Mucosa of descending colon (tissue), 3 donors: ENCODE results near the gene SUPT20H. TPM values are rescaled to one million over a fixed set of nuclear protein-coding genes. Genes with fewer than 3 reads are reported as not detected.

ENCODE experiments used
- ATAC-seq: fragments of 200-7000 bp; cut with Tn5 transposase; one replicate; pipeline ENCODE4 v1.9.1; 2020; ENCODE audit warnings: mild to moderate bottlenecking, moderate library complexity
- DNase-seq, 3 donors: peaks; one replicate each; pipeline ENCODE4 v3.0.0-alpha.2; 2020
- H3K36me3 ChIP-seq: fragments of 200-600 bp; one replicate; pipeline ENCODE4 v1.8.0; 2021; ENCODE audit warnings: low read depth, mild to moderate bottlenecking
- H3K4me1 ChIP-seq: fragments of 200-600 bp; one replicate; pipeline ENCODE4 v1.8.0; 2021; ENCODE audit warnings: low read depth, mild to moderate bottlenecking
- H3K4me3 ChIP-seq: fragments of 200-600 bp; one replicate; pipeline ENCODE4 v1.8.0; 2021; ENCODE audit warnings: mild to moderate bottlenecking
- H3K9me3 ChIP-seq: fragments of 200-600 bp; one replicate; pipeline ENCODE4 v1.8.0; 2021; ENCODE audit warnings: mild to moderate bottlenecking
- CTCF ChIP-seq: fragments of 200-600 bp; IDR thresholded peaks from one replicate; pipeline ENCODE4 v1.8.0; 2022; ENCODE audit warnings: antibody characterized with exemption, mild to moderate bottlenecking
- intact Hi-C, 2 donors: fragments of 100-400 bp; cut with DNase I in 1 of 2; cut with micrococcal nuclease in 1 of 2; formaldehyde crosslinking; loops; one replicate each; pipeline versions ENCODE4 v1.11.0 to v1.11.1; 2022; cut with DNase I, micrococcal nuclease
- long read RNA-seq, 2 donors: library from polyadenylated mRNA; unstranded; transcript quantifications; one replicate each; pipeline ENCODE4 v2.0.0, GENCODE V29; 2019 to 2021
- total RNA-seq, 3 donors: library from RNA; stranded (reverse); fragmentation: NEBNext Ultra II Directional in 2 of 3; extraction: Animal tissue kit (Norgen Biotek cat#: 25700) in 2 of 3; gene quantifications; one replicate each; pipeline versions ENCODE4 v1.2.1 to v1.2.4, GENCODE V29; 2021 to 2023
- donor health status: DM: no; HTN: no; CAD: no; lungs with moderate emphysema.
- donor health status: DM: no; HTN: no; CAD: no.
- donor health status: DM: no; HTN: yes; CAD: no.

Gene SUPT20H
- total RNA-seq: 10 to 100 TPM; 47.7 to 56.9 (median 56.4) TPM
- long read RNA-seq, donor 1, partial matches to known transcripts: 2 of 40 reads
- long read RNA-seq, donor 1, other reads (novel, unspliced or antisense): 35 of 40 reads
- long read RNA-seq, donor 2, partial matches to known transcripts: 4 of 10 reads
- long read RNA-seq, donor 2, other reads (novel, unspliced or antisense): 6 of 10 reads

DNA sequence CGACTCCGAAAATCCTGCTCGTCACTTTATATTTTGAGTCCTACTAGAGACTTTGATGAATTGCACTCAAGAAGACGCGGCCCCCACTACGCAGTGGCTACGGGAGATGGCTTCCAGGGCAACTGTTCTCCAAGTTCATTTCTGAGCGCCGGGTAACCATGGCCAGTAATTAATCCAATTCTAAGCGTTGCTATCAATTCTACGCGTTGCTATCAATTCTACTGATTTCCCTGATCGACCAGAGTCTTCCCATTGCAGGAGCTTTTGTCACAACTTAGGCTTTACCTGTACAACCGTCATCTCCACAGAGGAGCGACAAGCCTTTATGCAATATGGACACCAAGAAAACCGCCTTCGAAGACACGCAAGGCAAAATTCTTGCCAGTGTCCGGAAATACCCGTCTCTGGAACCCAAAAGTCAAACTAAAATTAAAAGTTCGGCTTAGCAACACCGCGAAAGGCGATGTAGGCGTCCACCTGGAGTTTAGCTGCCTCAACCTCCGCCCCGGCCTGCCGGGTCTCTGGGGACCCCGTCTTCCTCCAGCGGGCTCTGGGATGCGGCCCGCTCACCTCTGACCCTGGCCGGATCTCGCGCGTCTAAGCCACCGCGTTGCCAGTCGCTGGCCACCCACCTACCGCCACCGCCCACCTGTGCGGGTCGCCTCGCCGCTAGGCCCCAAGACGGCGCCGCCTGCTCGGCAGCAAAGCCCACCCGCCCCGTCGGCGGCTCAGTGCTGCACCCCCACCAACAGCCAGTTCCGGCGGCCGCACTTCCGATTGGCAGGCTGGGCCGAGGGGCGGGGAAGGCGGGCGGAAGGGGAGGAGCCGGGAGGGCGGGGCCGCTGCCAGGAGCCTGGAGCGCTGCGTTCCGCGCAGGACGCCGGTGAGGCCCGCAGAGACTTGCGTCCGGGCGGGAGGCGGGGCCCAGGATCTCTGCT lies at the start of gene SUPT20H:
Gene SUPT20H, minus strand, starts transcription at position 779 of the 938 bp plus-strand sequence. CDS start 8,198 bp downstream, outside the sequence.
- TF ChIP-seq CTCF: no peak
- no peaks in the 10 kb centered on the region for H3K9me3 ChIP-seq
- DNase-seq (peak; percentile 97 to 98 (median 97)), ATAC-seq (peak; percentile 100)
- peak within 1 kb of the TSS; percentile 67 for H3K4me3 ChIP-seq
- intact Hi-C loops: no loop called here
- no peaks in the 10 kb centered on the region for H3K36me3 ChIP-seq
- H3K4me1 ChIP-seq: peaks cover 5% of the 10 kb centered on the region

- Histone ChIP-seq H3K36me3 (no peaks in the 10 kb centered on the region), H3K4me1 (no peaks in the 10 kb centered on the region), H3K9me3 (no peaks in the 10 kb centered on the region), H3K4me3 (no peak overlapping the region)
- peak in 1 of 3 donors; percentile 13 for DNase-seq
- intact Hi-C loops: loop anchor here in 1 of 2 donors (10.0 kb wide), 1 partner anchor 496 kb away; no protein-coding TSS in a partner anchor
- TF ChIP-seq CTCF: peak; percentile 19
- ATAC-seq: no peak
Observed at GRCh38 chr13:37109051-37109678, 49.7 kb upstream of the SUPT20H start.

- Histone ChIP-seq H3K4me3 (no peak overlapping the region), H3K36me3 (no peaks in the 10 kb centered on the region), H3K9me3 (no peaks in the 10 kb centered on the region), H3K4me1 (no peaks in the 10 kb centered on the region)
- no peak for ATAC-seq
- no peak for DNase-seq
- intact Hi-C loops: loop anchor here in 1 of 2 donors (10.0 kb wide), 1 partner anchor 497 kb away; no protein-coding TSS in a partner anchor
- no peak for TF ChIP-seq CTCF
Observed at GRCh38 chr13:37107868-37108267, 48.4 kb upstream of the SUPT20H start.

DNA sequence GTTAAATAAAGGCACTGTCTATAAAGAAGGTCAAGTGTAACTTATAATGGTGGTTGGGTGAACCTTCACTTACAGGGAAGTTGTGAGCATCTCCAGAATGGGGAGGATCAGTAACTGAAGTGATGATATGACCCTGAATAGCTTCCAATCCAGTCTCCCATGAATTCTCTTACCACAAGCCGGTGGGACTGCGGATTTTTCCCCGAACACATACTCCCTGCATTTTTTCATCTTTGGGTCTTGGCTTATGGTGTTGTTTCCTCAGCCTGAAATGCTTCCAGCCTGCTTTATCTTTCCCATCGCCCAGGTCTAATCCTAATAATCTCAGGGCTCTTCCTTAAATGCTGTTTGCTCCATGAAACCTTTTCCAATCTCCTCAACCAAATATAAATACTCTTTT lies 48.0 kb upstream of the SUPT20H start:
- Histone ChIP-seq H3K4me1 (no peaks in the 10 kb centered on the region), H3K36me3 (no peaks in the 10 kb centered on the region), H3K4me3 (no peak overlapping the region), H3K9me3 (no peaks in the 10 kb centered on the region)
- TF ChIP-seq CTCF: no peak
- ATAC-seq (no peak), DNase-seq (no peak)
- intact Hi-C loops: loop anchor here in 1 of 2 donors (10.0 kb wide), 1 partner anchor 497 kb away; no protein-coding TSS in a partner anchor

GRCh38 chr13:37106642-37107041 lies 47.2 kb upstream of the SUPT20H start:
- Histone ChIP-seq H3K4me1 (no peaks in the 10 kb centered on the region), H3K36me3 (no peaks in the 10 kb centered on the region), H3K4me3 (no peak overlapping the region), H3K9me3 (no peaks in the 10 kb centered on the region)
- no peak for TF ChIP-seq CTCF
- intact Hi-C loops: loop anchor here in 1 of 2 donors (10.0 kb wide), 1 partner anchor 498 kb away; no protein-coding TSS in a partner anchor
- ATAC-seq: no peak
- DNase-seq: no peak
